IMR-90 (cell line): ENCODE measurements around the gene PROCR. TPM values are rescaled to one million over a fixed set of nuclear protein-coding genes. Genes with fewer than 3 reads are reported as not detected.
"Not testable (repeated sequence)": the region's sequence is repeated elsewhere in the genome, so short reads cannot be mapped to it uniquely, and the experiment has no call there.

ENCODE experiments used
- ATAC-seq: fragments of 200-7000 bp; cut with Tn5 transposase; 2 replicates; pipeline ENCODE4 v1.9.1; 2020; ENCODE audit warnings: low read depth, mild to moderate bottlenecking, moderate library complexity
- BruUV-seq: library from RNA; stranded (reverse); fragments of 400-500 nt; replicated peaks from 2 replicates; lab custom pipeline; 2021; lab: Mats Ljungman, UMichigan
- CTCF ChIA-PET: fragments of 300-600 bp; formaldehyde crosslinking; extraction: SDS; loops from one replicate; lab custom pipeline; 2021; ENCODE audit warnings: antibody characterized with exemption; lab: Yijun Ruan, JAX
- POLR2A ChIA-PET: fragments of 300-600 bp; sonication (Branson Sonifier 250); formaldehyde crosslinking; loops from one replicate; lab custom pipeline; 2022; ENCODE audit warnings: antibody characterized with exemption; ENCODE audit not compliant: unreplicated experiment; lab: Charles Lee
- DNase-seq: peaks from one replicate; pipeline ENCODE4 v3.0.0; 2013
- H2AFZ ChIP-seq: replicated peaks from 2 replicates; pipeline ENCODE3; 2013; ENCODE audit warnings: low read length, mild to moderate bottlenecking; ENCODE audit not compliant: poor library complexity
- H2AK5ac ChIP-seq: 2 replicates; pipeline ENCODE4 v1.6.1; 2013; ENCODE audit warnings: low read depth, low read length, inconsistent platforms
- H2AK9ac ChIP-seq: replicated peaks from 2 replicates; pipeline ENCODE3; 2013; ENCODE audit warnings: mild to moderate bottlenecking, low read depth, low read length, moderate library complexity; ENCODE audit not compliant: poor library complexity
- H2BK120ac ChIP-seq: 2 replicates; pipeline ENCODE4 v1.6.1; 2013; ENCODE audit warnings: low read depth, low read length, inconsistent platforms
- H2BK15ac ChIP-seq: 3 replicates; pipeline ENCODE4 v1.6.1; 2013; ENCODE audit warnings: low read depth, low read length, inconsistent platforms
- H2BK20ac ChIP-seq: 2 replicates; pipeline ENCODE4 v1.6.1; 2013; ENCODE audit warnings: low read depth, mild to moderate bottlenecking, inconsistent platforms, low read length, moderate library complexity
- H2BK5ac ChIP-seq: 2 replicates; pipeline ENCODE4 v1.6.1; 2013; ENCODE audit warnings: mild to moderate bottlenecking, low read depth, low read length, inconsistent platforms; ENCODE audit not compliant: poor library complexity, severe bottlenecking
- H3K14ac ChIP-seq: replicated peaks from 2 replicates; pipeline ENCODE4 v1.6.1; 2013; ENCODE audit warnings: low read depth, low read length, inconsistent platforms
- H3K18ac ChIP-seq: 2 replicates; pipeline ENCODE4 v1.6.1; 2013; ENCODE audit warnings: low read depth, low read length, control low read depth
- H3K23ac ChIP-seq: 2 replicates; pipeline ENCODE4 v1.6.1; 2013; ENCODE audit warnings: low read depth, low read length, inconsistent platforms
- H3K27ac ChIP-seq: 2 replicates; pipeline ENCODE4 v1.5.1; 2013; ENCODE audit warnings: mild to moderate bottlenecking, control low read depth, low read length; ENCODE audit not compliant: insufficient read depth
- H3K27me3 ChIP-seq: 2 replicates; pipeline ENCODE4 v1.6.1; 2013; ENCODE audit warnings: low read length; ENCODE audit not compliant: control insufficient read depth, insufficient read depth
- H3K36me3 ChIP-seq: 2 replicates; pipeline ENCODE4 v1.6.1; 2013; ENCODE audit warnings: low read length, mixed read lengths; ENCODE audit not compliant: control insufficient read depth, insufficient read depth
- H3K4ac ChIP-seq: 2 replicates; pipeline ENCODE4 v1.6.1; 2013; ENCODE audit warnings: low read depth, low read length, inconsistent platforms
- H3K4me1 ChIP-seq: 2 replicates; pipeline ENCODE4 v1.6.1; 2013; ENCODE audit warnings: low read length, mixed read lengths; ENCODE audit not compliant: control insufficient read depth, insufficient read depth
- H3K4me2 ChIP-seq: 2 replicates; pipeline ENCODE4 v1.6.1; 2013; ENCODE audit warnings: low read depth, mild to moderate bottlenecking, control low read depth, low read length, moderate library complexity
- H3K4me3 ChIP-seq: 2 replicates; pipeline ENCODE4 v1.5.1; 2013; ENCODE audit warnings: low read depth, mild to moderate bottlenecking, control low read depth, low read length, moderate library complexity; ENCODE audit not compliant: insufficient read depth
- H3K56ac ChIP-seq: 2 replicates; pipeline ENCODE4 v1.6.1; 2013; ENCODE audit warnings: low read length, inconsistent platforms; ENCODE audit not compliant: insufficient read depth; ENCODE audit errors: extremely low read depth
- H3K79me1 ChIP-seq, 2 experiments: 2 replicates each; pipeline ENCODE4 v1.6.1; 2013; ENCODE audit warnings: low read length in 2 of 2, inconsistent platforms in 1 of 2, low read depth in 1 of 2
- H3K9ac ChIP-seq: 2 replicates; pipeline ENCODE4 v1.6.1; 2013; ENCODE audit warnings: low read depth, low read length, control low read depth
- H3K9me1 ChIP-seq: 2 replicates; pipeline ENCODE4 v1.6.1; 2013; ENCODE audit warnings: low read length, inconsistent platforms; ENCODE audit not compliant: insufficient read depth
- H3K9me3 ChIP-seq: 2 replicates; pipeline ENCODE4 v1.6.1; 2013; ENCODE audit warnings: low read length; ENCODE audit not compliant: control insufficient read depth, insufficient read depth
- H4K20me1 ChIP-seq: 2 replicates; pipeline ENCODE4 v1.6.1; 2013; ENCODE audit warnings: low read length, inconsistent platforms; ENCODE audit not compliant: insufficient read depth
- H4K5ac ChIP-seq: 2 replicates; pipeline ENCODE4 v1.6.1; 2013; ENCODE audit warnings: mild to moderate bottlenecking, low read depth, low read length, control low read depth
- H4K8ac ChIP-seq, 2 experiments: 2 replicates each; pipeline ENCODE4 v1.6.1; 2013; ENCODE audit warnings: low read depth in 2 of 2, low read length in 2 of 2, control low read depth in 1 of 2, inconsistent platforms in 1 of 2
- H4K91ac ChIP-seq: 2 replicates; pipeline ENCODE4 v1.6.1; 2013; ENCODE audit warnings: low read depth, low read length, inconsistent platforms; ENCODE audit not compliant: insufficient read depth
- WGBS, 2 experiments: methylation state at CpG; one replicate each; pipeline versions ENCODE4 v1.1.5 to v1.1.7; 2013; ENCODE audit warnings: missing lambda C conversion rate in 2 of 2; ENCODE audit not compliant: insufficient read length in 1 of 2; ENCODE audit errors: extremely low coverage in 2 of 2; 5-methylcytosine and 5-hydroxymethylcytosine counted together
- dilution Hi-C: fragments of 300-500 bp; cut with HindIII; formaldehyde crosslinking; loops from one replicate; pipeline ENCODE4 v1.14.3; 2018; ENCODE audit warnings: low sequenced_read_pairs; ENCODE audit not compliant: unreplicated experiment
- in situ Hi-C: fragments of 300-500 bp; cut with MboI; formaldehyde crosslinking; loops from 3 replicates; pipeline ENCODE4 v1.14.3; 2019; ENCODE audit warnings: low sequenced_read_pairs, inconsistent platforms, mixed read lengths
- intact Hi-C: fragments of 100-400 bp; cut with micrococcal nuclease; formaldehyde crosslinking; loops from 2 replicates; pipeline ENCODE4 v1.10.0; 2022
- polyA plus RNA-seq, 3 experiments: library from polyadenylated mRNA; depleted of rRNA; stranded (reverse); fragments of >200 nt; gene quantifications; 2 replicates each; pipeline ENCODE4 v1.2.3, GENCODE V29; 2012; ENCODE audit warnings: low replicate concordance in 1 of 3
- total RNA-seq: library from RNA; depleted of rRNA; stranded (reverse); fragments of >200 nt; gene quantifications from 2 replicates; pipeline ENCODE4 v1.2.3, GENCODE V29; 2012

Gene PROCR
- total and polyA plus RNA-seq, 2 of the 4 experiments (the other 2 are of a cell fraction) = 36.4 to 41.9 TPM

- H3K9me1 ChIP-seq, H3K23ac ChIP-seq, H3K56ac ChIP-seq, H2BK5ac ChIP-seq, H4K5ac ChIP-seq, H3K4ac ChIP-seq, BruUV-seq, H3K18ac ChIP-seq, H4K8ac ChIP-seq, H2BK20ac ChIP-seq, H3K36me3 ChIP-seq, DNase-seq, H2BK15ac ChIP-seq, H3K9ac ChIP-seq, H2AK5ac ChIP-seq, H3K4me3 ChIP-seq, H2AK9ac ChIP-seq, dilution Hi-C loops, H2BK120ac ChIP-seq, H2AFZ ChIP-seq, H3K4me1 ChIP-seq, H3K27ac ChIP-seq, H4K20me1 ChIP-seq, H3K14ac ChIP-seq, ATAC-seq, H4K91ac ChIP-seq, POLR2A ChIA-PET, CTCF ChIA-PET, H3K27me3 ChIP-seq, H3K4me2 ChIP-seq, H3K79me1 ChIP-seq: not testable (repeated sequence)
- in situ Hi-C loops = loop anchor here (10.0 kb wide), 1 partner anchor 57 kb away; the partner anchor contains the start of gene EDEM2
- no CpG with 5 or more reads among the region's 5 CpGs for WGBS, 2 experiments
- intact Hi-C loops = loop anchor here (10.0 kb wide), 1 partner anchor 327 kb away; the partner anchor contains the start of genes ACSS2 and GGT7
- peaks cover 14% of the 10 kb centered on the region for H3K9me3 ChIP-seq
Observed at GRCh38 chr20:35201467-35201866, 29.6 kb downstream of the PROCR start.
